AG10803 (cell line): ENCODE results near the gene UGT2B7.

ENCODE experiments used
- DNase-seq: peaks from one replicate; pipeline ENCODE4 v3.0.0; 2010; ENCODE audit warnings: low read depth
- H3K4me3 ChIP-seq: 2 replicates; pipeline ENCODE4 v1.5.1; 2011; ENCODE audit warnings: mild to moderate bottlenecking, low read length, control low read depth
- TF ChIP-seq, protein P1 (sequence below): conservative IDR thresholded peaks from 2 replicates; pipeline ENCODE4 v1.5.1; 2011; ENCODE audit warnings: mild to moderate bottlenecking, low read length, control low read depth, inconsistent platforms

Gene UGT2B7

DNA sequence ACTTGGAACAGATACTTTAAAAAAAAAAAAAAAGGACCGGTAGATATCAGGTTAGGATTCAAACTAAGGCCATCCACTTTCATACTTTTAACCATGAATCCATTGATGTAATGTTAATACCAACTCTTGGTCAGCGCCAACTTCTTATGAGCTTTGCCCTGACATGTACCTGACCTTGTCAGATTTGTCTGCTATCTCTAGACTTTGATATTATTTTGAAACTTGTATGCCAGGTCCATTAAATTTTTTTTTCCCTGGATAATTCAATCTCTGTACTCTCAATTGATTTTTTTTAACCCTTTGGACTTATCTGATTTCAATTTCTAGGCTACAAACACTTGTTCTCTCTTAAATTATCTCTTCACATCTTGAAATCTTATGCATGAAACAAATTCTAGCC lies 27.2 kb upstream of the UGT2B7 start:
- no peak overlapping the region for H3K4me3 ChIP-seq
- TF ChIP-seq, protein P1, sequence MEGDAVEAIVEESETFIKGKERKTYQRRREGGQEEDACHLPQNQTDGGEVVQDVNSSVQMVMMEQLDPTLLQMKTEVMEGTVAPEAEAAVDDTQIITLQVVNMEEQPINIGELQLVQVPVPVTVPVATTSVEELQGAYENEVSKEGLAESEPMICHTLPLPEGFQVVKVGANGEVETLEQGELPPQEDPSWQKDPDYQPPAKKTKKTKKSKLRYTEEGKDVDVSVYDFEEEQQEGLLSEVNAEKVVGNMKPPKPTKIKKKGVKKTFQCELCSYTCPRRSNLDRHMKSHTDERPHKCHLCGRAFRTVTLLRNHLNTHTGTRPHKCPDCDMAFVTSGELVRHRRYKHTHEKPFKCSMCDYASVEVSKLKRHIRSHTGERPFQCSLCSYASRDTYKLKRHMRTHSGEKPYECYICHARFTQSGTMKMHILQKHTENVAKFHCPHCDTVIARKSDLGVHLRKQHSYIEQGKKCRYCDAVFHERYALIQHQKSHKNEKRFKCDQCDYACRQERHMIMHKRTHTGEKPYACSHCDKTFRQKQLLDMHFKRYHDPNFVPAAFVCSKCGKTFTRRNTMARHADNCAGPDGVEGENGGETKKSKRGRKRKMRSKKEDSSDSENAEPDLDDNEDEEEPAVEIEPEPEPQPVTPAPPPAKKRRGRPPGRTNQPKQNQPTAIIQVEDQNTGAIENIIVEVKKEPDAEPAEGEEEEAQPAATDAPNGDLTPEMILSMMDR: no peak
- DNase-seq: no peak

DNA sequence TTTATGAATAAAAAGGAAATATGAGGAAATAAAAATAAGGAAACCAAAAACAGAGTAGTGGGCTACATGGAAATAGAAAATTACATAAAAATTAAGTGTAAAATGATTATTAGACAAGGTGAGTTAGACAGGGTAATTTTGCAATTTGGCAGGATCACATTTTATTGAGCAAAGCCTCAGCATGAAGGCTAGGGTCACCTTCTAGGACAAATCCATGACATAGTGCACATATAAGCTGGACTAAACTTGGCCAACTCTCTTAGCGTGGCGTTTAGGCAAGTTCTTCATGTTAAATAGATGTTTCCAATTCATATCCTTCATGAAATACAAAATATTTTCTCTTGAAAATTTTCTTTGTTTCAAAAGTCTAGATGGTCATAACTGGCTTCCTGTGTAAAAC lies 25.7 kb upstream of the UGT2B7 start:
- no peak overlapping the region for H3K4me3 ChIP-seq
- TF ChIP-seq, protein P1: no peak
- no peak for DNase-seq

DNA sequence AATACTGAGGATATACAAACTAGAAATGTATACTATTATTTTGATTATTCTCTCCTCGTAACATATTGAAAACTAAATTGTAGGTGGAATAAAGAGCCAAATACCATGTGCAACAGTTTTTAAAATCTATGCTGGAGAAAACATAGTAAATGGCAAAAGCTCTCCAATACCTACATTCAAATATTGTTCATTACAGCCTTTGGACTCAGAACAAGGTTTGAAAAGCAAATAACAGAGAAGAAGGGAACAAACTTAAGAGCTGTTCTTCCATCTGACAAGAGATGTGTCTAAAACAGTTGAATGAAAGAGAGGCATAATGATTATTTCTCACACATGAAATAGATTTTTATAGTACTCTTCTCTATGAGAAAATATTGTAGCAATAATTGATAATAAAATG lies 25.0 kb upstream of the UGT2B7 start:
- TF ChIP-seq, protein P1: no peak
- no peak overlapping the region for H3K4me3 ChIP-seq
- DNase-seq: no peak

DNA sequence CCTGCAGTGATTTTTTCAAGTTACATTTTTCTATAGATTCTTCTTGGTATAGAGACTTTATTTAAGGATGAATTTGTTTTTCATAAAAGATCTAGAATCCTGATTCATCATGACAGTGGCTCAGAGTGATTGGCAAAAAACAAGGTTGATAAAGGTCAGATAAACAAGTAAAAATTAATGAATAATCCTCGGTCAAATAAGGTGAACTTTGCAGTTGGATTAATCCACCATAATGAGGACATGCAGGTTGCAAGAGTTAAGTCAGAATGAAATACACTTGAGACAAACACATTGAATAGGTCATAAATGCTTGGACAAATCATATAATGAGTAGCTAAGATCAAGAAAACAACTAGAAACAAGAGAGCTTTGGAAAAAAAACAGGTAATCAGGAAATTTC lies 22.9 kb upstream of the UGT2B7 start:
- no peak overlapping the region for H3K4me3 ChIP-seq
- TF ChIP-seq, protein P1: no peak
- DNase-seq: no peak

DNA sequence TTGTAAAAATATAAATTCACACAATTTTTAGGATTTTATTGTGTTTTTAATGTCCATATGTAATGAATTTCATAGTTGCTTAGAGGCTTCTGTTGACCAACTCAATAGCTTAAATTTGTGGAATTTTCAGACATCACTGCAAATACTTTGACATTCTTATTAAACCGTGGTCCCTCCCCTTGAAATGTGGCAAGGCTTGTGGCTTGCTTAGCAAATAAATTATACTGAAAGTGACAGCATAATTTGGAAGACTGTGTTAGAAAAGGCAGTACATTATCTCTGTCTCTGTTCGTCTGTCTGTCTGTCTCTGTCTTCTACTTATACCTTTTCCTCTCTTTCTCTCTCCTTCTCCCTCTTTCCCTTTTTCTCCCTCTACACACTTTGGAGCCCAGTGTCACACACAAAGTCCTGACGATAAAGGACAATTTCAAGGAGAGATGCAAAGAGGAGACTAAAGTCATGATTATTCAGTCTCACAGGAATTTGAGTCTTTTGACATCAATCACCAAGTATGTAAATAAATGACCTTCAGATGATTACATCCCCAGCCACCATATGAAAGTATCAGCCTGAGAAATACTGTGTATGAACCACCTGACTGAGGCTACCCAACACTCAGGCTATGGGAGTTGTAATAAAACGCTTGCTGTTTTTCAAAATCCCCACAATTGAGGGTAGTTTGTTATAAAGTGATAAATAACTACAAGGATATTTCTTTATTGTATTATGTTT lies 21.0 kb upstream of the UGT2B7 start:
- DNase-seq: peak; percentile 17
- TF ChIP-seq, protein P1: no peak
- no peak overlapping the region for H3K4me3 ChIP-seq

DNA sequence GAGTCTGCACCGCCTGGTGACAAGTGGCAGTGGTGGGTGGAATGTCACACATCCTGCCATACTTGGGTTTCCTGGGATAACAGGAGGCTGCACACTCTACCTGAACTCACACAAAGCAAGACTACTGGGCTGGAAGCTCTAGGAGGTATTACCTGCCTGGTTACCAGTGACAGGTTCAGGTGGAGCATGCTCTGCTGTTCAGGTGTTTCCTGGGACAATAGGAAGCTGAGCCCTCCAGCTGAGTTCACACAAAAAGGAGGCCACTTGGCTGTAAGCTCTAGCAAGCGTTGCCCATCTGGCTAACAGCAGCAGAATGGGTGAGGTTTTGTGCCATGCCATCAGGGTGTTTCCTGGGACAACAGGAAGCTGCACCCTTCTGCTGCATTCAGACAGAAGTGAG lies 17.4 kb upstream of the UGT2B7 start:
- H3K4me3 ChIP-seq: no peak overlapping the region
- DNase-seq: no peak
- TF ChIP-seq, protein P1: no peak

DNA sequence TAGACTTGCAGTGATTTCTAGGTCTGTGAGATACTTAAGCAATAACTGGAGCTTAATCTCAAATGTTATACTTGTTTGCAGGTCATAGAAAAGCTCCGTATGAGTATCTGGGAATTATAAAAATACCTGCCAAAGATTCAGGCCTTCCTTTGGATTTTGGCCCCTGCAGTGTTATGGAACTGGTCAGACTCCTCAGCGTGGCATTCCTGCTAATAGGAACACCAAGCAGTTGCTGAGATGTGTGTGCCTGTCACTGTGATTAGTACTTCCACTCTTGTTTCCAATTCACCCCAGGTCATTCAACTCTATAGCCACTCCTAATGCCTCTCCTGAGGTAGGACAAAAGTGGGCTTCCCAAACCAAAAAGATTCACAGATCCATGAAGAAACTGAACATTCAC lies 7.8 kb upstream of the UGT2B7 start:
- TF ChIP-seq, protein P1: no peak
- DNase-seq: no peak
- no peak overlapping the region for H3K4me3 ChIP-seq
